Esophagus (tissue), 2 donors: ENCODE data around the gene APEH. TPM values are rescaled to one million over a fixed set of nuclear protein-coding genes. Genes with fewer than 3 reads are reported as not detected.

ENCODE experiments used
- H3K27ac ChIP-seq, 2 donors: one replicate each; pipeline ENCODE4 v1.5.1; 2013; ENCODE audit warnings: low read depth in 2 of 2, mild to moderate bottlenecking in 2 of 2, inconsistent platforms in 1 of 2, low read length in 1 of 2, moderate library complexity in 1 of 2
- H3K27me3 ChIP-seq, 2 donors: one replicate each; pipeline ENCODE4 v1.6.1; 2013; ENCODE audit warnings: low read length in 2 of 2, control low read depth in 1 of 2, mild to moderate bottlenecking in 1 of 2; ENCODE audit not compliant: insufficient read depth in 2 of 2, control insufficient read depth in 1 of 2
- H3K36me3 ChIP-seq, 2 donors: one replicate each; pipeline ENCODE4 v1.6.1; 2013; ENCODE audit warnings: low read length in 1 of 2; ENCODE audit not compliant: control insufficient read depth in 2 of 2, insufficient read depth in 2 of 2
- H3K4me1 ChIP-seq, 2 donors: one replicate each; pipeline ENCODE4 v1.6.1; 2013; ENCODE audit warnings: low read length in 1 of 2; ENCODE audit not compliant: control insufficient read depth in 2 of 2, insufficient read depth in 2 of 2
- H3K4me3 ChIP-seq, 2 donors: one replicate each; pipeline ENCODE4 v1.5.1; 2013; ENCODE audit warnings: low read length in 2 of 2, mild to moderate bottlenecking in 2 of 2, low read depth in 1 of 2, moderate library complexity in 1 of 2
- H3K9me3 ChIP-seq, 2 donors: one replicate each; pipeline ENCODE4 v1.6.1; 2013; ENCODE audit warnings: mild to moderate bottlenecking in 2 of 2, low read depth in 1 of 2, low read length in 1 of 2, moderate library complexity in 1 of 2; ENCODE audit not compliant: control insufficient read depth in 2 of 2, insufficient read depth in 1 of 2
- WGBS, 2 donors: extraction: QIAGEN DNeasy Blood & Tissue Kit; methylation state at CpG; one replicate each; pipeline ENCODE4 v1.1.7; 2013; 5-methylcytosine and 5-hydroxymethylcytosine counted together
- polyA plus RNA-seq, 2 donors: library from polyadenylated mRNA; stranded (reverse); fragments of 200-250 nt; gene quantifications; one replicate each; pipeline ENCODE4 v1.2.3, GENCODE V29; 2013
- donor health status: healthy with polysubstance abuse.
- donor health status: Bipolar disorder and iron deficiency.

The APEH gene
- polyA plus RNA-seq, 2 donors = 21.0 to 53.0 TPM

DNA sequence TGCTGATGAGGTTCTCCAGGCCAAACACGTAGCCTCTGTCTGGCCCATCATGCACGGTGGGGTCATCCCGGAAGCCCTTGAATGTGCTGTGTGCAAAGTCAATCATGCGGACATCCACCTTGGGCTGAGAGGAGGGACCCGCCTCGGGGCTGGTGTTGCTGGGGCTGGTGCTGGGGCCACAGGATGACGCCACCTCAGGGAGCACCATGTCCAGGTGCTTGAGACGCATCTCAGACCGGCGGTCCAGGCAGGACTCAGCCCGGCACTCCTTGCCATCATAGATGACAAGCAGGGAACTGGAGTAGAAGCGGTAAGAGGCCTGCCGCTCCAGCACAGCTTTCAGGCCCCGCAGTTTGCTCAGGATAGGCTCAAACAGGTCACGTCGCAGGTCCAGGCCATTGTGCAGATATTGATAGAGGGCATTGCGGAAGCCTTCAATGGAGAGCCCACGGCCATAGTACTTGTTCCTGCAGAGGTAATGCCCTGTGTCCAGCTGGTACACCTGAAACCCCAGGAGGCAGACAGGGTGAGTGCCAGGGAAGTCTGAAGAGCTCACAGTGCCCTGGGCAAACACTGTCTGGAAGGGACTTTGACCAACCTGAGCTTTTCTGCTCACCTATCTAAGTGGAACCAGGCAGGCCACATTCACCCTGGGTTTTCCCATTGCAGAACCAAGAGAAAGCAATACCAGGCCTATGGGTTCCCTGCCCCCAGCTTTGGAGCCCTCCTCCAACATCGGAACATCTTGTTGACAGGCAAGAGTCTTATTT is 53.2 kb downstream of the APEH start:
- peaks cover 11 to 25% of the 10 kb centered on the region in 2 donors for H3K36me3 ChIP-seq

DNA sequence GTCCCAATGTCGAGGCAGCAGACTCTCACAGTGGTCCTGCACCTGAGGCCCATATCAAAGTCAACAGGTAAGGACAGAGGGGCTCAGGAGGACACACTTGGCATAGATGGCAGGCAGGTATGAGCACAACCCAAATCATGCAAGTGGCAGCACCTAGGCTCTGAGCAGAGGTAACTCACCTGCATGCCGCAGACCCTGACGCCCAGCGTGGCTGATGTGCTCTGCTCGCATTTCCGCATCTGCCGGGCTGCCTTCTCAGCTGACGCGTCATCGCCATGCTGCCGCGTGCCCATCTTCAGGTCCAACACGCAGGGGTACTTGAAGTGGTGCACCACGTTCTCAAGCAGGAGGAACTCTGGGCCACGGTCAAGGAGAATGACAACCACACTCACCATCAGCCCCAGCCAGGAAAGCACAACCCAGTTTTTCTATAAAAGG is 53.8 kb downstream of the APEH start:
- Histone ChIP-seq H3K4me1 (peaks cover 0 to 7% of the 10 kb centered on the region in 2 donors), H3K27me3 (no peaks in the 10 kb centered on the region), H3K9me3 (no peaks in the 10 kb centered on the region), H3K36me3 (peaks cover 11 to 24% of the 10 kb centered on the region in 2 donors), H3K4me3 (no peak overlapping the region), H3K27ac (no peak overlapping the region)
- WGBS, 2 donors = 93 to 94% methylated on average over 15 of the region's 15 CpGs

More for the DNA sequence above, 53.2 kb downstream of the APEH start:
- Histone ChIP-seq H3K4me1 (peaks cover 0 to 13% of the 10 kb centered on the region in 2 donors), H3K4me3 (no peak overlapping the region), H3K9me3 (no peaks in the 10 kb centered on the region), H3K27me3 (no peaks in the 10 kb centered on the region), H3K27ac (no peak overlapping the region)
- WGBS, 2 donors = 88 to 91% methylated on average over 19 of the region's 19 CpGs

DNA sequence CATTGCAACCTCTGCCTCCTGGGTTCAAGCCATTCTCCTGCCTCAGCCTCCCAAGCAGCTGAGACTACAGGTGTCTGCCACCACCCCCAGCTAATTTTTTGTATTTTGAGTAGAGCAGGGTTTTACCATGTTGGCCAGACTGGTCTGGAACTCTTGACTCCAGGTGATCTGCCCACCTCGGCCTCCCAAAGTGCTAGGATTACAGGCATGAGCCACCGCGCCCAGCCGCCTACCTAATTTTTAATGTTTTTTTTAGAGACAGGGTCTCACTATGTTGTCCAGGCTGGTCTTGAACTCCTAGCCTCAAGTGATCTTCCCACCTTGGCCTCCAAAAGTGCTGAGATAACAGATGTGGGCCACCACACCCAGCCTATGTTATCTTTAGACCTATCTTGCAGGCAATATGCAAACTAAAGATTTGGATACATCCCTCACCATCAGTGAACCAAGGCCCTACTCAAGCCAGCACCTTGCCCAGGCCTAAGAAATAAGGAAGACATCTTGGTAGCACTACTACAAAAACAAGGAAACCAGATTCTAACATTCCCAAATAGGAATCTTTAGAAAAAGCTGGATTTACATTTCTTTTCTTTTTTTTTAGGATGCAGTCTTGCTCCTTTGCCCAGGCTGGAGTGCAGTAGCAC is 55.9 kb downstream of the APEH start:
- no peak overlapping the region for H3K4me3 ChIP-seq
- H3K27ac ChIP-seq = no peak overlapping the region
- H3K36me3 ChIP-seq = peaks cover 14 to 27% of the 10 kb centered on the region in 2 donors
- H3K9me3 ChIP-seq = no peaks in the 10 kb centered on the region
- H3K4me1 ChIP-seq = no peaks in the 10 kb centered on the region
- WGBS, 2 donors = 98 to 99% methylated on average over 4 of the region's 4 CpGs
- no peaks in the 10 kb centered on the region for H3K27me3 ChIP-seq

DNA sequence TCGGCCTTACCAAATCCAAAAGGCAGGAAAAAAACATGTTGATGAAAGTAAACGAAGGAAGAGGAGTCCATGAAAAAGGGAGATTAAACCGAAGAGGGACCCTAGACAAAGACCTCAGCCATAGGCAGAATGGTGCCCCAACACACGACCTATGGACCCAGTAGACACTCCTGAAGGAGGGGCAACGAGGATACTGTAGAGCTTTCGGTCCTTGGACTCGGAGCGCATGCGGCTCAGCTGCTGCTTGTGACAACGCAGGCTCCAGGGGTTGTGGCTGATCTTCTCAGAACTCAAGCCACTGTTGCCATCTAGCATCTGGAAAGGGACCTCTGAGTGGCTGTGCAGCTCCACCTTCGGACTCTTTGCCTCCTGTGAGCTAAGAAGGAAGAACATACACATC is 58.4 kb downstream of the APEH start:
- no peak overlapping the region for H3K27ac ChIP-seq
- no peaks in the 10 kb centered on the region for H3K9me3 ChIP-seq
- no peaks in the 10 kb centered on the region for H3K4me1 ChIP-seq
- peaks cover 13 to 27% of the 10 kb centered on the region in 2 donors for H3K36me3 ChIP-seq
- no peaks in the 10 kb centered on the region for H3K27me3 ChIP-seq
- 89 to 94% methylated on average over 11 of the region's 11 CpGs for WGBS, 2 donors
- no peak overlapping the region for H3K4me3 ChIP-seq

DNA sequence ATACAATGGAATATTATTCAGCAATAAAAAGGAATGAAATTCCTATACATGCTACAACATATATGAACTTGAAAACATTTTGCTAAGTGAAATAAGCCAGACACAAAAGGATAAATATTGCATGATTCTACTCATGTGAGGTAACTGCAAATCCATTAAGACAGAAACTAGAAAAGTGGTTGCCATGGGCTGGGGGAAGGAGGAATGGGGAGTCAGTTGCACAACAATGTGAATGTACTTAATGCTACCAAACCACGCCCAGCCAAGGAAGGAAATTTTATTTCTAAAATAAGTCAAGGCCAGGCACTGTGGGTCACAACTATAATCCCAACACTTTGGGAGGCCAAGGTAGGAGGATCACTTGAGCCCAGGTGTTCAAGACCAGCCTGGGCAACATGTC is 59.4 kb downstream of the APEH start:
- Histone ChIP-seq H3K9me3 (no peaks in the 10 kb centered on the region), H3K4me3 (no peak overlapping the region), H3K27ac (no peak overlapping the region), H3K4me1 (no peaks in the 10 kb centered on the region), H3K36me3 (peaks cover 7 to 29% of the 10 kb centered on the region in 2 donors), H3K27me3 (no peaks in the 10 kb centered on the region)
- whole genome bisulfite sequencing, 2 donors = 94 to 96% methylated on average over 1 of the region's 1 CpG

Other genes with a start within 250 kb of the APEH start
- gene NICN1, start 245.0 kb upstream of the APEH start, polyA plus RNA-seq = 1 to 10 TPM; 5.0 to 7.0 TPM
- gene DAG1, start 204.1 kb upstream of the APEH start, polyA plus RNA-seq = 10 to 100 TPM in 1 of 2 donors, 1 to 10 TPM in 1; 8.6 to 18.8 TPM
- under 1 TPM; 0.01 to 0.08 TPM for gene BSN, start 119.9 kb upstream of the APEH start, polyA plus RNA-seq
- gene MST1, start 15.1 kb downstream of the APEH start, polyA plus RNA-seq = 10 to 100 TPM; 11.2 to 30.0 TPM
- gene RNF123, start 15.2 kb downstream of the APEH start, polyA plus RNA-seq = 10 to 100 TPM; 14.7 to 16.9 TPM
- gene AMIGO3, start 45.3 kb downstream of the APEH start, polyA plus RNA-seq = 1 to 10 TPM in 1 of 2 donors, under 1 TPM in 1; 1.00 to 1.4 TPM
- gene GMPPB, start 49.6 kb downstream of the APEH start, polyA plus RNA-seq = 10 to 100 TPM; 17.7 to 32.1 TPM
- gene IP6K1, start 112.2 kb downstream of the APEH start, polyA plus RNA-seq = 10 to 100 TPM; 11.5 to 14.1 TPM
- gene CDHR4, start 125.5 kb downstream of the APEH start, polyA plus RNA-seq = under 1 TPM in 1 of 2 donors, not detected in 1; 0.04 TPM
- gene INKA1, start 128.9 kb downstream of the APEH start, polyA plus RNA-seq = 10 to 100 TPM; 26.3 to 28.4 TPM
- 10 to 100 TPM; 24.1 to 54.3 TPM for gene UBA7, start 139.6 kb downstream of the APEH start, polyA plus RNA-seq
- 1 to 10 TPM; 4.1 to 4.3 TPM for gene TRAIP, start 182.2 kb downstream of the APEH start, polyA plus RNA-seq
- under 1 TPM in 1 of 2 donors, not detected in 1; 0.01 TPM for gene CAMKV, start 195.6 kb downstream of the APEH start, polyA plus RNA-seq
- 10 to 100 TPM; 23.6 to 53.4 TPM for gene MST1R, start 229.5 kb downstream of the APEH start, polyA plus RNA-seq